AG10803 (cell line): ENCODE results near the gene EGFL7.

Experiments used
- DNase-seq: peaks from one replicate; pipeline ENCODE4 v3.0.0; 2010; ENCODE audit warnings: low read depth
- H3K4me3 ChIP-seq: 2 replicates; pipeline ENCODE4 v1.5.1; 2011; ENCODE audit warnings: mild to moderate bottlenecking, low read length, control low read depth
- CTCF ChIP-seq: conservative IDR thresholded peaks from 2 replicates; pipeline ENCODE4 v1.5.1; 2011; ENCODE audit warnings: mild to moderate bottlenecking, low read length, control low read depth, inconsistent platforms

EGFL7 gene

GRCh38 chr9:136688274-136689107, 25.8 kb downstream of the EGFL7 start:
- H3K4me3 ChIP-seq = no peak overlapping the region
- no peak for TF ChIP-seq CTCF
- no peak for DNase-seq

GRCh38 chr9:136689108-136689460, 26.4 kb downstream of the EGFL7 start:
- no peak for TF ChIP-seq CTCF
- H3K4me3 ChIP-seq = no peak overlapping the region
- no peak for DNase-seq

DNA sequence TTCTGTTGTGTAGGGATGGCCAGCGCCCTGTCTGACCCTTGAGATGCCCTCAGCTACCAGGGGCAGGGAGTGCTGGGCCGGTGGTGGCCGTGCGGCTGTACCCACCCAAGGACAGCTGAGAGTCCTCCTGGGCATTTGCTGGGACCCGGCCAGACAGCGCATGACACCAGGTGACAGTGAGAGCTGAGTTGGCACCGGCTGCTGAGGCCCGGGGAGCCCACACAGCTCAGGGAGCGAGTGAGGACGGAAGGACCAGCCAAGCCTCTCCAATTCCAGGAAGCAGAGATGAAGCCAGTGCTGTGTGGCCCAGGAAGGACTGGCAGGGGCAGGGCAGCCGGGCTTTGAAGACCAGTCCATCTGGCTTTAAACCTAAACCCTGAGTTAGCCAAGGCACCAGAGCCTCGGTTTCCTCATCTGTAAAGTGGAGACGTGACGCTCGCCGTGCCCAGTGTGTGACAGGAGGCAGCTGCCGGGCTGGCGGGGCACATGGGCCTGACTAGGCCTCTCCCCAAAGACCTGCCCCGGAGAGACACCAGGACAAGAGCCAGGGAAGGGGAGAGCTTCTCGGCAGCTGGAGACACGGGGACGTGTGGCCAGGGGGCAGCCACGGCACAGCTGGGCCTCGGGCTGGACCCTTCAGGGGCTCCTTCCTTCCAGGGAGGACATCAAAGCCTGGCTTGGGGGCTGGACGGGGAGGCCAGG, 27.5 kb downstream of the EGFL7 start:
- DNase-seq = no peak
- H3K4me3 ChIP-seq = no peak overlapping the region
- TF ChIP-seq CTCF = no peak

DNA sequence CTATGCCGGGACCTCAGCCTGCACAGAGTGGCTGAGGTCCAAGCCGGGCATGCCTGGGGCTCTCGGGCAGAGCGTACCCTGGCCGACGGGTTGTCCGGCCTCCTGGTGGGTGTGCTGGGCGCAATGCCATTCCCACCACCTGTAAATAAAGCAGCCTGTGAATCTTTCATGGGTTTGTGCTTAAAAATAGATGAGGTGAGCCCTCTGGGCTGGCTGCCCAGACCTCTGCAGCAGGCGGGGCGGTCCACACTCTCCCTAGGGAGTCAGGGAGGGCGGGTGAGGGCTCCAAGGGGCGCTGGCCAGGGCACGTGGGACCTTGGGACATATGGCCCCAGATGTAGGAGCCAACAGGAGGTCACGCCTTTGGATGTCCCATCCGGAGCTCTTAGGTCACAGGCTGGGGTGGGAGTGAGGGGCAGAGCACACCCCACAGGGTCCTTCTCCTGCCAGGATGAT, 28.1 kb downstream of the EGFL7 start:
- DNase-seq = no peak
- no peak for TF ChIP-seq CTCF
- no peak overlapping the region for H3K4me3 ChIP-seq

GRCh38 chr9:136691316-136692184, 28.8 kb downstream of the EGFL7 start:
- H3K4me3 ChIP-seq = no peak overlapping the region
- DNase-seq = no peak
- TF ChIP-seq CTCF = no peak

DNA sequence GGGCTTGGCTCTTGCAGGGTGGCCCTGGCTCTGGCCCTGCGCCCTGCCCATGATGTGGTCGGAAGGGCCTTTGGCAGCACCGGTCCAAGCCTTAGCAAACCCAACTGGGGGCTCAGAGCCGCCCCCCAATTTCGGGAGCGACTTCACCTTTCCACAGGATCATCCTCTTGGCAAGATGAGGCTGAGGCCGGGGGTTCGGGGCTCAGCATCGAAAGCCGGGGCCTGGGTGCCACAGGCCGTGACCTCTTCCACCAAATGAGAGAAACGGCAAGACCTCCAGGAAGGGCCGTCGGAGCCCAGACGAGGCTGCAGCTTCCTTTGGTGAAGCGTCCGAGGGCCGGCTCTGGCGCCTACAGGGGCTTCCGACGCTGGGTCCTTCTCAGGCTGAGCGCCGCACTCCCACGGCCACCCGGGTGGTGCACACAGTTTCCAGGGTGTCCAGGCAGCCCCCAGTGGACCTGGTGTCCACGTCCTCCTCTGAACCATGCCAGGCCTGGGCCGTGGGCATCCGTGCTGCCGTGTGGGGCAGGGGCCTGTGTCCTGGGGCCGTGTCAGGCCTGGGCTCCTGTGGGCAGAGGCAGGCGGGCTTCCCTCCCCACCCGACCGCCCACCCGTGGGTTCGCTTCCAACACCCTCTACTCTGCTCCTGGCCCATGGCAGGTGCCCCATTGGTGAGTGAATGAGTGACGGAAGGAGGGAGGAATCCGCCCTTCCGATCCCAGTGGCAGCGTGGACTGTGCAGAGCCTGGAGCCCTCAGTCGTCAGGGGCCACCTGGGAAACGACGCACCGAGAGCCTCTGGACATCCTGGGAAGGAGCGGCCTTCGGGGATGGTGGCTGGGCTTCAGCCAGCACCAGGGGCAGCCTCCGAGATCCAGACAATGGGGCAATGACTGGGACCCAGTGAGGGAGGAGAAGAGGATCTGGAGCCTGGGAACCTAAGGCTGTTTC, 29.7 kb downstream of the EGFL7 start:
- H3K4me3 ChIP-seq = no peak overlapping the region
- no peak for TF ChIP-seq CTCF
- DNase-seq = no peak
